Liver (tissue), 2 donors: ENCODE measurements around the gene OPTC.

Source experiments
- RAD21 ChIP-seq, 2 donors: IDR thresholded peaks; 2 replicates each; pipeline ENCODE4 v1.6.1; 2016; ENCODE audit warnings: antibody characterized with exemption in 2 of 2, mild to moderate bottlenecking in 2 of 2
- TAF1 ChIP-seq: conservative IDR thresholded peaks from 2 replicates; pipeline ENCODE4 v1.6.1; 2016; ENCODE audit warnings: antibody characterized with exemption, mild to moderate bottlenecking
- YY1 ChIP-seq: IDR thresholded peaks from 2 replicates; pipeline ENCODE4 v1.6.1; 2016; ENCODE audit warnings: antibody characterized with exemption, mild to moderate bottlenecking
- TF ChIP-seq, protein P1 (sequence below): IDR thresholded peaks from 2 replicates; pipeline ENCODE4 v1.6.1; 2016; ENCODE audit warnings: antibody characterized with exemption, mild to moderate bottlenecking
- donor health status: healthy.

DNA sequence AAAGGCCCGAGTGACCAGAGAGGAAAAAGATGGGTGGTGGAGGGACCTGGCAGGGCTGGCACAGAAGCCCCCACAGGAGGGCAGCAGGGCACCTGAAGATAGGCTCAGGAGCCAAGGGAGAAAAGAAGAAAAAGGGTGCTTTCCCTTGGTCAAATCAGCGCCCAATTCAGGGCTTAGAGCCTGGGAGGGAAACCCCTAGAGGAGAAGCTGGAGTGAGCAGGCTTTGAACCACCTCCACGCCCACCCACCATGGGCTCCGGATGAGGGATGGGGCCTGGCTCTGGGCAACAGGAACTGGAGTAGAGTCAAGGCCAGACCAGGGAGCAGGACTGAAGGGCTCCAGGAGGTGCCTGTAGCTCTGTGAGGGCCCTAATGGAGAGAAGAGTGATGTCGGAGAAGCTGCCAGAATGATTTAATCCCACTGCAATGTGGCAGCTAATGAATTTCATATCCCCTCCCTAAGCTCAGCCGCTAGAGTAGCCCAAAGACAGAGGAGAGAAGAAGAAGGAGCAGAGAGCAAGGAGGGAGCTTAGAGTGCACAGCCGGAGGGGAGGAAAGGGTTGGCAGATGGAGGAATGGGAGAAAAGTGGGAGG, 30.4 kb upstream of the OPTC start:
- TF ChIP-seq RAD21 (IDR thresholded peaks at IDR 0.05) (no peak), YY1 (no peak), TAF1 (no peak)
- TF ChIP-seq, protein P1, sequence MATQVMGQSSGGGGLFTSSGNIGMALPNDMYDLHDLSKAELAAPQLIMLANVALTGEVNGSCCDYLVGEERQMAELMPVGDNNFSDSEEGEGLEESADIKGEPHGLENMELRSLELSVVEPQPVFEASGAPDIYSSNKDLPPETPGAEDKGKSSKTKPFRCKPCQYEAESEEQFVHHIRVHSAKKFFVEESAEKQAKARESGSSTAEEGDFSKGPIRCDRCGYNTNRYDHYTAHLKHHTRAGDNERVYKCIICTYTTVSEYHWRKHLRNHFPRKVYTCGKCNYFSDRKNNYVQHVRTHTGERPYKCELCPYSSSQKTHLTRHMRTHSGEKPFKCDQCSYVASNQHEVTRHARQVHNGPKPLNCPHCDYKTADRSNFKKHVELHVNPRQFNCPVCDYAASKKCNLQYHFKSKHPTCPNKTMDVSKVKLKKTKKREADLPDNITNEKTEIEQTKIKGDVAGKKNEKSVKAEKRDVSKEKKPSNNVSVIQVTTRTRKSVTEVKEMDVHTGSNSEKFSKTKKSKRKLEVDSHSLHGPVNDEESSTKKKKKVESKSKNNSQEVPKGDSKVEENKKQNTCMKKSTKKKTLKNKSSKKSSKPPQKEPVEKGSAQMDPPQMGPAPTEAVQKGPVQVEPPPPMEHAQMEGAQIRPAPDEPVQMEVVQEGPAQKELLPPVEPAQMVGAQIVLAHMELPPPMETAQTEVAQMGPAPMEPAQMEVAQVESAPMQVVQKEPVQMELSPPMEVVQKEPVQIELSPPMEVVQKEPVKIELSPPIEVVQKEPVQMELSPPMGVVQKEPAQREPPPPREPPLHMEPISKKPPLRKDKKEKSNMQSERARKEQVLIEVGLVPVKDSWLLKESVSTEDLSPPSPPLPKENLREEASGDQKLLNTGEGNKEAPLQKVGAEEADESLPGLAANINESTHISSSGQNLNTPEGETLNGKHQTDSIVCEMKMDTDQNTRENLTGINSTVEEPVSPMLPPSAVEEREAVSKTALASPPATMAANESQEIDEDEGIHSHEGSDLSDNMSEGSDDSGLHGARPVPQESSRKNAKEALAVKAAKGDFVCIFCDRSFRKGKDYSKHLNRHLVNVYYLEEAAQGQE = no peak
